AG09319 (cell line): ENCODE measurements around the gene ODR4.

Experiments used
- DNase-seq: peaks from one replicate; pipeline ENCODE4 v3.0.0-alpha.2; 2010; ENCODE audit warnings: low read depth; ENCODE audit errors: extremely low read depth
- TF ChIP-seq, protein P1 (sequence below): IDR thresholded peaks from 2 replicates; pipeline ENCODE4 v1.5.1; 2011; ENCODE audit warnings: low read depth, mild to moderate bottlenecking, inconsistent platforms, low read length, moderate library complexity

ODR4 gene

DNA sequence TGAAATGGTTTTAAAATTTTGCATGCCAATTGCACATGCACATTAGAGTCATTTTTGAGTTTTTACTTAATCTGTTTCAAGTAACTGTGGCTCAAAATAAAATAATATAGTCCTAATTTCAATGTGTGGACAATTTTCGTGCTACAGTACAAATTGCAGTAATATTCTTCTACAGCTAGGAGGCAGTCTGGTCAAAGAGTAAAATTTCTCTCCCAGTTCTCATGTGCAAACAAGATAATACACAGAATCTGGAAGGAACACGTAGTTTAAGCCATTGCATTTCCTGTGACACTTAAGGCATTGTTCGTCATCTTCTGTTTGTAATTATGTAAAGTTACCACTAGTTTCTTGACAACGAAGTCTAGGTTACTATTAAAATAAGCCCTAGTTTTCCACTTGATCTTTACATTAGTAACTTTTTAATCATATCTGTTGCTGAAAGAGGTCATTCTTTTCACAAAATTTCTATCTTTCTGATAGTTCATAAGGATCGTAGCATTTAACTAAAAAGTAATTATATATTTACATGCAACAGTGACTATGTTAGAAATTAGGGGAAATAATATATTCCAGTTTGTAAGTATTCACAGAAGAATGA is 28.9 kb downstream of the ODR4 start:
- DNase-seq = peak; percentile 32
- TF ChIP-seq, protein P1, sequence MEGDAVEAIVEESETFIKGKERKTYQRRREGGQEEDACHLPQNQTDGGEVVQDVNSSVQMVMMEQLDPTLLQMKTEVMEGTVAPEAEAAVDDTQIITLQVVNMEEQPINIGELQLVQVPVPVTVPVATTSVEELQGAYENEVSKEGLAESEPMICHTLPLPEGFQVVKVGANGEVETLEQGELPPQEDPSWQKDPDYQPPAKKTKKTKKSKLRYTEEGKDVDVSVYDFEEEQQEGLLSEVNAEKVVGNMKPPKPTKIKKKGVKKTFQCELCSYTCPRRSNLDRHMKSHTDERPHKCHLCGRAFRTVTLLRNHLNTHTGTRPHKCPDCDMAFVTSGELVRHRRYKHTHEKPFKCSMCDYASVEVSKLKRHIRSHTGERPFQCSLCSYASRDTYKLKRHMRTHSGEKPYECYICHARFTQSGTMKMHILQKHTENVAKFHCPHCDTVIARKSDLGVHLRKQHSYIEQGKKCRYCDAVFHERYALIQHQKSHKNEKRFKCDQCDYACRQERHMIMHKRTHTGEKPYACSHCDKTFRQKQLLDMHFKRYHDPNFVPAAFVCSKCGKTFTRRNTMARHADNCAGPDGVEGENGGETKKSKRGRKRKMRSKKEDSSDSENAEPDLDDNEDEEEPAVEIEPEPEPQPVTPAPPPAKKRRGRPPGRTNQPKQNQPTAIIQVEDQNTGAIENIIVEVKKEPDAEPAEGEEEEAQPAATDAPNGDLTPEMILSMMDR = peak; percentile 72

DNA sequence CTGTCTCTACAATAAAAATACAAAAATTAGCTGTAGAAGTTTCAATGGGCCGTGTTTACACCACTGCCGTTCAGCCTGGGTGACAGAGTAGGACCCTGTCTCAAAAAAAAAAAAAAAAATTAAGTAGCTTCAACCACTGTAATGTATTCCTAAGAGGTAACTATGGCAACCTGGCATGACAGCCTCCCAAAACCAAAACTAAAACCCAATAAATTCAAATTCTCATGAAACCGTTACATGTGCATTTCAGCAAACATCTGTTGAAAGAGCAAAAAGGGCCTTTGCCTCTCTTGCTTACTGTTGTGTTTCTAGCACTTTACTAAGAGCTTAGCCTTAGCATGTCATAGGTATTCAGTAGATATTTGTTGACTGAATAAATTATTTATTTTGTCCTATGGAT is 33.5 kb downstream of the ODR4 start:
- TF ChIP-seq, protein P1 = no peak
- no peak for DNase-seq

DNA sequence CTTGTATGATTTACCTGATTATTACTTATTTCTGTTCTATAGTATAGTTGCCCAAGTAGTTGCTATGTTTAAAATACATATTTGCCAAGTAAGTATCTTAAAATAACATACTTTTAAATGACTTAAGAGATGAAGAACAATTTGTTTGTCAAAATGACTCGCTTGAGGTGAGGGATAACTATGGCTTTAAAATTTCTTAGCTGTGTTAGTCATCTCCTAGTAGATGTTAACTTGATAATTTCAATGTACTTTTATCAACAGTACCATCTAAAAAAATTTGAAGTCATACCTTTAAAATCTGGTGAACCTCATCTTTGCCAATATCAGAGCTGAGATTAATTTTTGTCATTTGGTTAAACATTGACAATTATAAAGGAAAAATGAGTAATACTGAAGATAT is 37.7 kb downstream of the ODR4 start:
- no peak for DNase-seq
- TF ChIP-seq, protein P1 = no peak

DNA sequence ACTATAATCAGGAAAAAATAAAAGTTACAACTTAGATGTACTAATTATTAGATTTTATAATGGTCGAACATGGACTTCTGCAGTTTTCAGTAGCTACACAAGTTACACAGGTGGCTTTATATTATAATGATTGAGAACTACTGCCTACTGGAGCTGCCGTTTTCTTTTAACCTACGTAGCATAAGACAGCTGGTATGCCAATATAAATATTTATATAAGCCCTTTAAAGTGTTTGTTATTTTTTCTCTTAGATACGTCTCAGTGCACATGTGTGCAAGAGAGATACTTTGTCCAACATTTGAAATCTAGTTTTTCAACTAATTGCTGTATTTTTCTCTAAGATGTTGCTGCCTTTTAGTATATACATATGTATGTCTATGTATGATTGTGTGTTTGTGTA is 42.9 kb downstream of the ODR4 start:
- TF ChIP-seq, protein P1 = no peak
- no peak for DNase-seq

DNA sequence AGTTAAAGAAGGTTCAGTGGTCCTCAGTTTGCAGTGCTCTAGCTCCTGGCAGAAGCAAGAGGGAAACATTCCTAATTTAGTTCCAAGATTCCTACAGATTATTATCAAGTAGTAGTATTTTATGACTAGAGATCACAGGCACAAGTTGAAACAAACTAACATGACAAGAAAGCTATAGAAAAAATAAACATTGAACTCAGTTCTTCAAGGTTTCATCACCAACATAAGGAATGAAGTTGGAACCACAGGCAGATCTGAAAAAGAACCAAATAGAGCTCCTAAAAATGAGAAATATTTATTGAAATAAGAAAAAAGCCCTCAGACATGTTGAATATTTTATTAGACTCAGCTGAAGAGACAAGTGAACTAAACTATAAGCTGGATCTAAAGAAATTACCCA is 44.7 kb downstream of the ODR4 start:
- TF ChIP-seq, protein P1 = no peak
- DNase-seq = no peak

DNA sequence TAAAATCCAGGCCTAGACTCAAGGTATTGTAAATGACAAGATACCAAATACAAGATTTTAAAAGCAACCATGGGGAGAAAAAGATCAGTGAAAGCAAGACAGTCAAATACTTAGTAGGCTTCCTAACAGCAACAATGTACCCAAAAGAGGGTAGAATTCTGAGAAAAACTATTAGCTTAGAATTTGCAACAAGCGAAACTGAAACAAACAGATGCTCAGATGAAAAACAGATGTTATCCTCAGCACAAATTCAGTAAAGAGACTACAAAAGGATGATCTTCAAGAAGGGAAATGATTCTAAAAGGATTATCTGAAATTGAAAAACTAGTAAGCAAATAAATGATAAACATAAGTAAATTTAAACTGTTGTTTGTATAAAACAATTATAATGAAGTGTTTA is 45.3 kb downstream of the ODR4 start:
- DNase-seq = no peak
- TF ChIP-seq, protein P1 = no peak

DNA sequence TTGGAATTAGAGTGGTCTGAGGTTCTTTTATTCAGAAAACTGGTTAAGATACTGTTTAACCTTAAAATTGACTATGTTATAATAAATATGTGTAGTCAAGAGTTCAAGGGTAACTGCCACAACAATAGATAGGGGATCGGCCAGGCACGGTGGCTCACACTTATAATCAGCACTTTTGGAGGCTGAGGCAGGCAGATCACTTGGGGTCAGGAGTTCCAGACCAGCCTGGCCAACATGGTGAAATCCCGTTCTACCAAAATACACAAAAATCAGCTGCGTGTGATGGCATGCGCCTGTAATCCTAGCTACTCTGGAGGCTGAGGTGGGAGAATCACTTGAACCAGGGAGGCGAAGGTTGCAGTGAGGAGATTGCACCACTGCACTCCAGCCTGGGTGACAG is 45.8 kb downstream of the ODR4 start:
- TF ChIP-seq, protein P1 = no peak

More for the DNA sequence above, 45.8 kb downstream of the ODR4 start:
- DNase-seq = no peak
